Esophagus muscularis mucosa (tissue), 4 donors: ENCODE results near the gene MAN2A1. TPM values are rescaled to one million over a fixed set of nuclear protein-coding genes. Genes with fewer than 3 reads are reported as not detected.
A peak's percentile ranks its signal among the peaks of the same experiment; 100 is the strongest.

ENCODE experiments used
- DNase-seq: peaks from one replicate; pipeline ENCODE4 v3.0.0-alpha.2; 2017; ENCODE audit errors: extremely low spot score
- H3K27ac ChIP-seq, 4 donors: fragments of 200-600 bp; sonication (generic); replicated peaks in 1 of 4; 1 replicate in 3 of 4; 2 replicates in 1 of 4; pipeline ENCODE4 v1.5.1; 2016 to 2019; ENCODE audit warnings: mild to moderate bottlenecking in 1 of 4
- H3K27me3 ChIP-seq, 4 donors: fragments of 200-600 bp; sonication (generic); one replicate each; pipeline versions ENCODE4 v1.5.1 to v1.6.0; 2016 to 2019
- H3K36me3 ChIP-seq, 4 donors: fragments of 200-600 bp; sonication (generic); one replicate each; pipeline ENCODE4 v1.5.1; 2016 to 2019
- H3K4me1 ChIP-seq, 4 donors: fragments of 200-600 bp; sonication (generic); one replicate each; pipeline ENCODE4 v1.5.1; 2016 to 2019
- H3K4me3 ChIP-seq, 4 donors: fragments of 200-600 bp; sonication (generic); 1 replicate in 2 of 4; 2 replicates in 2 of 4; pipeline ENCODE4 v1.5.1; 2016 to 2019; ENCODE audit warnings: mild to moderate bottlenecking in 4 of 4, moderate library complexity in 1 of 4
- H3K9me3 ChIP-seq, 4 donors: fragments of 200-600 bp; sonication (generic); 1 replicate in 3 of 4; 2 replicates in 1 of 4; pipeline ENCODE4 v1.5.1; 2016 to 2019
- EP300 ChIP-seq: sonication (generic); formaldehyde crosslinking; IDR thresholded peaks from one replicate; pipeline ENCODE4 v1.6.1; 2017; ENCODE audit warnings: antibody characterized with exemption
- POLR2A ChIP-seq: fragments of 450-650 bp; IDR thresholded peaks from one replicate; pipeline ENCODE4 v1.6.1; 2017; ENCODE audit warnings: antibody characterized with exemption, moderate library complexity, mild to moderate bottlenecking, low read depth
- POLR2AphosphoS5 ChIP-seq, 2 donors: sonication (generic); formaldehyde crosslinking; IDR thresholded peaks; one replicate each; pipeline ENCODE4 v1.6.1; 2017; ENCODE audit warnings: antibody characterized with exemption in 2 of 2
- WGBS: methylation state at CpG from one replicate; pipeline ENCODE4 v1.1.5; 2018; 5-methylcytosine and 5-hydroxymethylcytosine counted together
- intact Hi-C: fragments of 100-400 bp; cut with DNase I; formaldehyde crosslinking; loops from one replicate; pipeline ENCODE4 v1.15.1; 2023
- total RNA-seq, 4 donors: library from RNA; depleted of rRNA; stranded (reverse); fragments of >200 nt; gene quantifications; one replicate each; pipeline versions ENCODE4 v1.1.0 to v1.2.1, GENCODE V29; 2016
- TF ChIP-seq, protein P1 (sequence below), 3 experiments: fragments of 200-600 bp in 2 of 3; fragments of 450-650 bp in 1 of 3; sonication (generic) in 2 of 3; IDR thresholded peaks; one replicate each; pipeline ENCODE4 v1.5.1; 2017 to 2019; ENCODE audit warnings: antibody characterized with exemption in 3 of 3, mild to moderate bottlenecking in 2 of 3, moderate library complexity in 1 of 3

MAN2A1 gene
- total RNA-seq, 4 donors from 2014 or later = 22.3 to 29.5 (median 27.4) TPM

DNA sequence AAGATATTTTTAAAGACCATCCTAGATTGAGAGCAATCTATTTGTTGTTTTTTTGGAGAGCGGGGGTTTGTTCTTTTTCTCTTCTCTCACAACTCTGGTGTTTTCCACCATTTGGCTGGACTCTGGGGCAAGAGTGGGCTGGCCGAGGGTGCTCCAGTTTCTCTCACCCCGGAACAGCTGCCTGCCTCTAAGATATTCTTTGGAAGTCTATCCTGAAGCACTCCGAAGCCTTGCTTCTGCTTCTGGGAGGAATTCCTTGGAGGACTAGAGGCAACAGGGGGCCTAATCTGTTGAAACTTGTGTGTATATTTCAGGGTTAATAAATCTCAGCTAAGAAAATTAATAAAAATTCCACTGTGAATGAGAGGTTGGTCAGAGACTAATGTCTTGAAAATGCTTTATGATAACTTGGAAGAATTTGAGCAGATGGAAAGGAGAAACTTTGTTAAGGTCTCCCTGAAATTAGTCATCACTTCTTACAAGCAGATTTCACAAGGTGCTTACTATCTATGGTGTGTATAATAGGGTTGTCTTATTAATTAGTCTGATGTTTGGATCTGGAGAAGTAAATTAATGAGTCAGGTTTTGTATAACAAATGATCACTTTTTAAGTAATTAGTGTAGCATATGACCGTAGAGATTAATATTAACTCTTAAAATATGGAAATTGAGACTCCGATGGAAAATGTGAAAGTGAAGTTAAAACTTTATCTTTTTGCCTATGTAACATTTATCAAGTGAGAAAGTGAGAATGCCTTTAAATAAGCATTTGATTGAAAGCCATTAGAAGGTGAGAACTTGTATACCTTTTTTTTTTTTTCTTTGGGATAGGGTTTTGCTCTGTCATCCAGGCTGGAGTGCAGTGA lies 4.0 kb downstream of the MAN2A1 start:
- Histone ChIP-seq H3K27ac (no peak overlapping the region), H3K4me3 (no peak overlapping the region), H3K9me3 (no peaks in the 10 kb centered on the region), H3K4me1 (peaks cover 37 to 64% (median 51%) of the 10 kb centered on the region in 4 donors), H3K27me3 (no peaks in the 10 kb centered on the region), H3K36me3 (no peaks in the 10 kb centered on the region)
- 79% methylated on average over 6 of the region's 6 CpGs for WGBS
- no peak for DNase-seq
- intact Hi-C loops = loop anchor here (10.0 kb wide), 2 partner anchors 219 to 931 kb away; no protein-coding TSS in a partner anchor
- no peak for TF ChIP-seq POLR2A
- no peak for TF ChIP-seq POLR2AphosphoS5 (IDR thresholded peaks at IDR 0.05)
- TF ChIP-seq, protein P1, sequence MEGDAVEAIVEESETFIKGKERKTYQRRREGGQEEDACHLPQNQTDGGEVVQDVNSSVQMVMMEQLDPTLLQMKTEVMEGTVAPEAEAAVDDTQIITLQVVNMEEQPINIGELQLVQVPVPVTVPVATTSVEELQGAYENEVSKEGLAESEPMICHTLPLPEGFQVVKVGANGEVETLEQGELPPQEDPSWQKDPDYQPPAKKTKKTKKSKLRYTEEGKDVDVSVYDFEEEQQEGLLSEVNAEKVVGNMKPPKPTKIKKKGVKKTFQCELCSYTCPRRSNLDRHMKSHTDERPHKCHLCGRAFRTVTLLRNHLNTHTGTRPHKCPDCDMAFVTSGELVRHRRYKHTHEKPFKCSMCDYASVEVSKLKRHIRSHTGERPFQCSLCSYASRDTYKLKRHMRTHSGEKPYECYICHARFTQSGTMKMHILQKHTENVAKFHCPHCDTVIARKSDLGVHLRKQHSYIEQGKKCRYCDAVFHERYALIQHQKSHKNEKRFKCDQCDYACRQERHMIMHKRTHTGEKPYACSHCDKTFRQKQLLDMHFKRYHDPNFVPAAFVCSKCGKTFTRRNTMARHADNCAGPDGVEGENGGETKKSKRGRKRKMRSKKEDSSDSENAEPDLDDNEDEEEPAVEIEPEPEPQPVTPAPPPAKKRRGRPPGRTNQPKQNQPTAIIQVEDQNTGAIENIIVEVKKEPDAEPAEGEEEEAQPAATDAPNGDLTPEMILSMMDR (IDR thresholded peaks at IDR 0.05) = no peak
- no peak for TF ChIP-seq EP300

DNA sequence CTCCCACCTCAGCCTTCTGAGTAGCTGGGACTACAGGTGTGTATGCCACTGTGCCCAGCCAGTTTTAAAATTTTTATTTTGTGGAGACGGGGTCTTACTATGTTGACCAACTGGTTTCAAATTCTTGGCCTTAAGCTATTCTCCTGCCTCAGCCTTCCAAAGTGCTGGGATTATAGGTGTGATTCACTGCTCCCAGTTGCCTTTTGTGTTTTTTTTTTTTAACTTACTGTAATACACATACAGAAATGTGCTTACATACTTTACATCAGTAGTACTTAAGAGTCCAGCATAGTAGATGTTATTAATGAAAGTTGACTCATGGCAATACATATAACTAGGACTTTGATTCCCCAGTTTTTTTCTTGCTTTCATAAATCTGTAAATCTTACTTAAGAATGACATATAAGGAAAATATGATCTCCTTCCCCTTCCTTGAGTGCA lies 4.7 kb downstream of the MAN2A1 start:
- Histone ChIP-seq H3K4me3 (no peak overlapping the region), H3K9me3 (no peaks in the 10 kb centered on the region), H3K27me3 (no peaks in the 10 kb centered on the region), H3K36me3 (no peaks in the 10 kb centered on the region), H3K4me1 (peaks cover 37 to 64% (median 51%) of the 10 kb centered on the region in 4 donors), H3K27ac (no peak overlapping the region)
- DNase-seq = no peak
- intact Hi-C loops = loop anchor here (10.0 kb wide), 2 partner anchors 220 to 930 kb away; no protein-coding TSS in a partner anchor
- no peak for TF ChIP-seq POLR2A
- no peak for TF ChIP-seq POLR2AphosphoS5 (IDR thresholded peaks at IDR 0.05)
- 90% methylated on average over 1 of the region's 1 CpG for WGBS

DNA sequence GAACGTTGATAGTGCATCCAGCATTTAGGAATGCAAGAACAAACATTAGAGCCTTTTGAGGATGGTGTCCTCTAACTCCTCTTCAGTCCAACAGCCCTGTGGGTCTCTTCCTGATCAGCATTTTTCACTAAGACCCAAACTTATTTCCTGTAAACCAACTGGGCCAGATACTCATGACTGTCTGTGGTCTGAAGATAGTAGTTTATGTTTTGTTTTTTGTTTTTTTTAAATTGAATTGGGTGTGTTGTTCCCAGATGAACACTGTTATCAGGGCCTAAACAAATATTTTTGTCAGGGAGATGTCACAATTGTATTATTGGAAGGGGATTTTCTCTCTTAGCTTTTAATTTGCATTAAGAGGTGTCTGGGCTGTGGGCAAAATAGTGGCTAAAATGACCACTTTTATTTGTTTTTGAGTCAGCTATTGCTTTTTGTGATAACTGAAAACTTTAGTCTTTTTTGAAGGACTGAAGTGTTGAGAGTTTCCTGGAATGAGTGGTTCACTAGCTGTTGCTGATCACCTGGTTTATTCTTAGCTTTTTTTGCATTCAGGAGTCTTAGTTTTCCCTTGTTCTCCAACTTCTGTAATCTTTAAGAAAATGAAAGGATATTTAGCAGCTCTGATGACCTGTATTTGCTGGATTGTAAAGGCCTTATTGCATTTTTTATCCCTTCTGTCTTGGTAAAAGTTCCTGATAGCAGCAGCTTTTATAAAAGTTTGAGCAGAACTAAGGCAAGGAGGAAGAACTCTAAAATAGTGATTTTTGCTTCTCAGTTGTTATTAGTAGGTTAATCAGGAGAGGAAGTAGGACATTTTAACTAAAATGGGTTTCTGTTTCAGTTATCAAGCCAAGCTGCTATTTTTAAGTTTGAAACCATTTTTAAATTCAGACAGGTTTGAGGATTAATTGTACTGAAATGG lies 5.5 kb downstream of the MAN2A1 start:
- intact Hi-C loops = loop anchor here (10.0 kb wide), 2 partner anchors 220 to 930 kb away; no protein-coding TSS in a partner anchor
- TF ChIP-seq EP300 = no peak
- TF ChIP-seq POLR2A = no peak
- TF ChIP-seq, protein P1 (IDR thresholded peaks at IDR 0.05) = no peak
- TF ChIP-seq POLR2AphosphoS5 (IDR thresholded peaks at IDR 0.05) = no peak
- H3K27me3 ChIP-seq = no peaks in the 10 kb centered on the region
- H3K36me3 ChIP-seq = no peaks in the 10 kb centered on the region
- H3K9me3 ChIP-seq = no peaks in the 10 kb centered on the region
- H3K27ac ChIP-seq = peak overlapping the region in 2 of 4 donors; percentile 9 to 16
- 61% methylated on average over 1 of the region's 1 CpG for WGBS
- no peak for DNase-seq
- no peak overlapping the region for H3K4me3 ChIP-seq
- peaks cover 37 to 64% (median 51%) of the 10 kb centered on the region in 4 donors for H3K4me1 ChIP-seq

DNA sequence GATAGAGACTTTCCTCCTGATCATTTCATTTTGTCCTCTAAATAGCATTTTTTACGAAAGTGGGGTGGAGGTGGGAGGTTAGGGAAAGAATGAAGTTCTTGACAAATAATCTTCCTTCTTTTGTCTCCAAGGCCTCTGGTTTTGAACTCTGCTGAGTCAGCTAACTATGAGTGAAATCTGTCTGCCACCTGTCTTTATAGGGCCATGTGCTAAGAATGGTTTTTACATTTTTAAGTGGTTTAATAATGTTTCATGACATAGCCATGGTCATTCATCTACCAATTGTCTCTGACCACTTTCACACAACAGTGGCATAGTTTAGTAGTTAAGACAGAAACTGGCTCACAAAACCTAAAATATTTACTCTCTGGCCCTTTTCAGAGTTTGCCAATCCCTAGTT lies 7.6 kb downstream of the MAN2A1 start:
- WGBS = 74% methylated on average over 1 of the region's 1 CpG
- TF ChIP-seq, protein P1 (IDR thresholded peaks at IDR 0.05) = no peak
- TF ChIP-seq POLR2A = no peak
- no peak for TF ChIP-seq POLR2AphosphoS5 (IDR thresholded peaks at IDR 0.05)
- TF ChIP-seq EP300 = no peak
- intact Hi-C loops = loop anchor here (10.0 kb wide), 2 partner anchors 223 to 927 kb away; no protein-coding TSS in a partner anchor
- no peaks in the 10 kb centered on the region for H3K27me3 ChIP-seq
- H3K4me3 ChIP-seq = no peak overlapping the region
- H3K4me1 ChIP-seq = peaks cover 24 to 51% (median 39%) of the 10 kb centered on the region in 4 donors
- DNase-seq = no peak
- H3K27ac ChIP-seq = no peak overlapping the region
- H3K9me3 ChIP-seq = no peaks in the 10 kb centered on the region
- no peaks in the 10 kb centered on the region for H3K36me3 ChIP-seq
